HepG2 (cell line): ENCODE data around the gene KRT4. TPM values are rescaled to one million over a fixed set of nuclear protein-coding genes. Genes with fewer than 3 reads are reported as not detected.
A peak's percentile ranks its signal among the peaks of the same experiment; 100 is the strongest.

ENCODE experiments used
- ATAC-seq: fragments of 200-7000 bp; cut with Tn5 transposase; 3 replicates; pipeline ENCODE4 v1.9.1; 2020; ENCODE audit warnings: mild to moderate bottlenecking, moderate library complexity
- BruUV-seq: library from RNA; stranded (reverse); fragments of 400-500 nt; replicated peaks from 2 replicates; lab custom pipeline; 2021; lab: Mats Ljungman, UMichigan
- CTCF ChIA-PET: fragments of 300-600 bp; formaldehyde crosslinking; extraction: SDS; loops from one replicate; lab custom pipeline; 2021; ENCODE audit warnings: low total read pairs, inconsistent platforms, low intra/inter-chr PET ratio; lab: Yijun Ruan, JAX
- POLR2A ChIA-PET: fragments of 350-600 bp; sonication (Branson Sonifier 250); formaldehyde crosslinking; loops from one replicate; lab custom pipeline; 2020; ENCODE audit warnings: antibody characterized with exemption, inconsistent platforms; lab: Yijun Ruan, JAX
- DNase-seq: peaks from one replicate; pipeline ENCODE4 v3.0.0-alpha.2; 2015; ENCODE audit warnings: low spot score
- FAIRE-seq: peaks from 3 replicates; lab custom pipeline; 2011; peaks lifted over from hg19 to GRCh38; lab: Jason Lieb, UNC
- H2AFZ ChIP-seq: one replicate; pipeline ENCODE4 v1.6.1; 2011; ENCODE audit warnings: low read length, inconsistent platforms
- H3K27ac ChIP-seq: fragments of 300-600 bp; 3 replicates; pipeline ENCODE4 v1.8.0; 2011; ENCODE audit warnings: mixed run types, mild to moderate bottlenecking, mixed read lengths, low read length, inconsistent platforms; ENCODE audit not compliant: insufficient read depth; ENCODE audit errors: extremely low read length
- H3K27me3 ChIP-seq, 2 experiments: fragments of 200-600 bp in 1 of 2; 2 replicates in 1 of 2; 3 replicates in 1 of 2; pipeline versions ENCODE4 v1.6.0 to v1.8.0; 2011; ENCODE audit warnings: low read length in 2 of 2, mild to moderate bottlenecking in 2 of 2, moderate library complexity in 2 of 2, inconsistent platforms in 1 of 2; ENCODE audit not compliant: insufficient read depth in 2 of 2, control insufficient read depth in 1 of 2
- H3K36me3 ChIP-seq, 2 experiments: fragments of 200-600 bp in 1 of 2; replicated peaks in 1 of 2; 2 replicates in 1 of 2; 3 replicates in 1 of 2; pipeline versions ENCODE4 v1.5.1 to v1.8.0; 2011; ENCODE audit warnings: low read length in 2 of 2, inconsistent platforms in 1 of 2; ENCODE audit not compliant: insufficient read depth in 2 of 2, control insufficient read depth in 1 of 2
- H3K4me1 ChIP-seq: 2 replicates; pipeline ENCODE4 v1.5.1; 2012; ENCODE audit warnings: low read length, inconsistent platforms; ENCODE audit not compliant: insufficient read depth
- H3K4me2 ChIP-seq: 2 replicates; pipeline ENCODE4 v1.6.0; 2011; ENCODE audit warnings: low read depth, low read length, inconsistent platforms
- H3K4me3 ChIP-seq, 3 experiments: fragments of 200-600 bp in 1 of 3; sonication (generic), shearing (Covaris generic) in 1 of 3; replicated peaks in 1 of 3; 2 replicates each; pipeline ENCODE4 v1.5.1; 2011 to 2016; ENCODE audit warnings: low read length in 3 of 3, inconsistent platforms in 2 of 3, low read depth in 2 of 3, mild to moderate bottlenecking in 2 of 3, control low read depth in 1 of 3, mixed read lengths in 1 of 3; ENCODE audit not compliant: insufficient read depth in 1 of 3
- H3K79me2 ChIP-seq: one replicate; pipeline ENCODE4 v1.6.1; 2011; ENCODE audit warnings: low read length, inconsistent platforms; ENCODE audit not compliant: insufficient read depth
- H3K9ac ChIP-seq: 2 replicates; pipeline ENCODE4 v1.6.0; 2011; ENCODE audit warnings: mild to moderate bottlenecking, low read depth, low read length, inconsistent platforms; ENCODE audit not compliant: insufficient read depth
- H3K9me3 ChIP-seq: 2 replicates; pipeline ENCODE4 v1.5.1; 2012; ENCODE audit warnings: mild to moderate bottlenecking, low read length
- H4K20me1 ChIP-seq: 2 replicates; pipeline ENCODE4 v1.6.0; 2011; ENCODE audit warnings: inconsistent platforms, mild to moderate bottlenecking, low read length, moderate library complexity; ENCODE audit not compliant: insufficient read depth
- CEBPB ChIP-seq: IDR thresholded peaks from 2 replicates; pipeline ENCODE4 v1.6.1; 2011; ENCODE audit warnings: low read depth, low read length, improper control_type of control experiment, borderline replicate concordance
- DMAP1 ChIP-seq: IDR thresholded peaks from 2 replicates; pipeline ENCODE4 v1.6.1; 2016
- ETV5 ChIP-seq: IDR thresholded peaks from 2 replicates; pipeline ENCODE4 v1.6.1; 2018; ENCODE audit warnings: missing biosample characterization, missing genetic modification reagents, inconsistent platforms, borderline replicate concordance
- MAX ChIP-seq: IDR thresholded peaks from 2 replicates; pipeline ENCODE4 v1.6.1; 2012; ENCODE audit warnings: inconsistent platforms
- SOX6 ChIP-seq, 2 experiments: fragments of 450-650 bp in 1 of 2; sonication (generic) in 1 of 2; formaldehyde crosslinking in 1 of 2; IDR thresholded peaks; 2 replicates each; pipeline versions ENCODE4 v1.4.0 to v1.6.1; 2017 to 2020; ENCODE audit warnings: antibody characterized with exemption in 1 of 2, mild to moderate bottlenecking in 1 of 2, missing genetic modification reagents in 1 of 2
- TBL1XR1 ChIP-seq: fragments of 150-350 bp; IDR thresholded peaks from 2 replicates; pipeline ENCODE4 v1.6.1; 2014; ENCODE audit warnings: borderline replicate concordance, low read length; ENCODE audit not compliant: partially characterized antibody
- TBX2 ChIP-seq: sonication (generic); formaldehyde crosslinking; IDR thresholded peaks from 2 replicates; pipeline ENCODE4 v1.5.0; 2020; ENCODE audit warnings: missing genetic modification reagents, mild to moderate bottlenecking, borderline replicate concordance
- TP53 ChIP-seq: sonication (generic); formaldehyde crosslinking; conservative IDR thresholded peaks from 2 replicates; pipeline ENCODE4 v1.4.0; 2020; ENCODE audit warnings: missing genetic modification reagents
- ZNF256 ChIP-seq: sonication (generic); formaldehyde crosslinking; conservative IDR thresholded peaks from 2 replicates; pipeline ENCODE4 v1.4.0; 2020; ENCODE audit warnings: missing genetic modification reagents
- ZNF782 ChIP-seq: sonication (generic); formaldehyde crosslinking; IDR thresholded peaks from 2 replicates; pipeline ENCODE4 v1.4.0; 2020; ENCODE audit warnings: missing genetic modification reagents, mild to moderate bottlenecking, borderline replicate concordance
- ZSCAN30 ChIP-seq: sonication (generic); formaldehyde crosslinking; IDR thresholded peaks from 2 replicates; pipeline ENCODE4 v1.5.0; 2020; ENCODE audit warnings: mild to moderate bottlenecking, missing genetic modification reagents
- WGBS: methylation state at CpG from one replicate; pipeline ENCODE4 v1.1.6; 2017; ENCODE audit warnings: low lambda C conversion rate; 5-methylcytosine and 5-hydroxymethylcytosine counted together
- in situ Hi-C: cut with HindIII; loops from 2 replicates; pipeline ENCODE4 v1.10.0; 2017; ENCODE audit warnings: low pct_unique_long_range_greater_than_20kb; ENCODE audit not compliant: extremely low pct_ligation_motif_present
- intact Hi-C: fragments of 100-400 bp; cut with micrococcal nuclease; formaldehyde crosslinking; loops from one replicate; pipeline ENCODE4 v1.10.0; 2022; ENCODE audit not compliant: unreplicated experiment
- polyA plus RNA-seq, 8 experiments: library from polyadenylated mRNA; depleted of rRNA in 3 of 8; stranded (reverse) in 7 of 8; unstranded in 1 of 8; fragments of >200 nt; fragmentation: Illumina TruSeq in 4 of 8; extraction: Trizol in 4 of 8; gene quantifications; 2 replicates each; pipeline versions ENCODE4 v1.2.1 to v1.2.3, GENCODE V29; 2011 to 2016; ENCODE audit warnings: low read depth in 4 of 8, missing spikeins in 1 of 8, mixed read lengths in 1 of 8; ENCODE audit not compliant: insufficient read depth in 1 of 8
- total RNA-seq, 5 experiments: library from RNA; depleted of rRNA; stranded (reverse); fragments of >200 nt; fragmentation: Illumina TruSeq; extraction: Trizol; gene quantifications; 2 replicates each; pipeline ENCODE4 v1.2.3, GENCODE V29; 2016; ENCODE audit warnings: low read depth in 1 of 5

KRT4 gene
- total and polyA plus RNA-seq, 2 of the 13 experiments (the other 11 are each of a cell fraction or from before 2014, with no cell fraction given) = not detected

GRCh38 chr12:52789637-52790426 is 24.1 kb downstream of the KRT4 start:
- no peaks in the 10 kb centered on the region for H4K20me1 ChIP-seq
- H3K4me2 ChIP-seq = no peak overlapping the region
- intact Hi-C loops (no loop called here), in situ Hi-C loops (no loop called here)
- ChIA-PET CTCF (no interaction called here), POLR2A (no interaction called here)
- H3K4me3 ChIP-seq = no peak overlapping the region
- WGBS = 55% methylated on average over 14 of the region's 50 CpGs
- FAIRE-seq (no peak), DNase-seq (no peak), ATAC-seq (peak; percentile 60)
- no peak overlapping the region for H3K27ac ChIP-seq
- BruUV-seq = no TSS peak
- no peaks in the 10 kb centered on the region for H3K4me1 ChIP-seq
- no peak overlapping the region for H2AFZ ChIP-seq
- H3K9me3 ChIP-seq = no peaks in the 10 kb centered on the region
- H3K27me3 ChIP-seq = peaks cover 4 to 56% of the 10 kb centered on the region in 2 experiments; a peak in 3 of 5 replicates
- no peaks in the 10 kb centered on the region for H3K36me3 ChIP-seq
- H3K9ac ChIP-seq = no peak overlapping the region
- no peaks in the 10 kb centered on the region for H3K79me2 ChIP-seq
- TF ChIP-seq CEBPB (no peak), DMAP1 (no peak), SOX6 (IDR thresholded peaks at IDR 0.05) (no peak), SOX6 (CRISPR knock-in tag; IDR thresholded peaks at IDR 0.05) (no peak), ZNF782 (no peak), ZNF256 (CRISPR knock-in tag) (no peak), TBL1XR1 (no peak), ETV5 (CRISPR knock-in tag) (no peak), MAX (no peak), TBX2 (CRISPR knock-in tag) (no peak), TP53 (CRISPR knock-in tag) (no peak), ZSCAN30 (CRISPR knock-in tag) (no peak)
